Measurements from ENCODE around the gene PPIF.
"Not testable (repeated sequence)": the region's sequence is repeated elsewhere in the genome, so short reads cannot be mapped to it uniquely, and the experiment has no call there.

PPIF gene

GRCh38 chr10:79336739-79337138 lies 10.5 kb upstream of the PPIF start:
- no peak overlapping the region for H3K27ac ChIP-seq (ENCODE audit: low read depth, low read length)
- no peak overlapping the region for H3K4me2 ChIP-seq (ENCODE audit: low read length)
- TF ChIP-seq CTCF (IDR thresholded peaks at IDR 0.05; ENCODE audit: low read depth, low read length, poor library complexity, severe bottlenecking): no peak
- H3K27me3 ChIP-seq (ENCODE audit: control insufficient read depth, low read length): peaks cover 7% of the 10 kb centered on the region
- no peaks in the 10 kb centered on the region for H3F3A ChIP-seq (ENCODE audit: control insufficient read depth, insufficient read depth)
- H3K9me2 ChIP-seq (replicated peaks; ENCODE audit: control insufficient read depth, low read length): no peaks in the 10 kb centered on the region
- H3K4me1 ChIP-seq (ENCODE audit: control insufficient read depth, low read length): 0 out of 2 replicates have a peak, but pooled peaks cover 2% of the 10 kb centered on the region
- no peaks in the 10 kb centered on the region for H3K79me2 ChIP-seq (ENCODE audit: control insufficient read depth, low read length)
- H3K4me3 ChIP-seq (ENCODE audit: low read length): no peak overlapping the region
- no peaks in the 10 kb centered on the region for H3K9me3 ChIP-seq (ENCODE audit: control insufficient read depth, insufficient read depth, low read length)
- H3K36me3 ChIP-seq (ENCODE audit: control insufficient read depth, low read length): no peaks in the 10 kb centered on the region
- H4K20me1 ChIP-seq (ENCODE audit: control insufficient read depth, insufficient read depth, low read depth, low read length): no peaks in the 10 kb centered on the region

- not testable (repeated sequence) for H3K27ac ChIP-seq (ENCODE audit: low read depth, low read length); H3K4me3 ChIP-seq (ENCODE audit: low read length); H3K4me2 ChIP-seq (ENCODE audit: low read length); H3K4me1 ChIP-seq (ENCODE audit: control insufficient read depth, low read length); H3K27me3 ChIP-seq (ENCODE audit: control insufficient read depth, low read length); H3K79me2 ChIP-seq (ENCODE audit: control insufficient read depth, low read length); H3K36me3 ChIP-seq (ENCODE audit: control insufficient read depth, low read length); H3K9me3 ChIP-seq (ENCODE audit: control insufficient read depth, insufficient read depth, low read length); H3F3A ChIP-seq (ENCODE audit: control insufficient read depth, insufficient read depth); H4K20me1 ChIP-seq (ENCODE audit: control insufficient read depth, insufficient read depth, low read depth, low read length); H3K9me2 ChIP-seq (replicated peaks; ENCODE audit: control insufficient read depth, low read length)
These were observed 9.3 kb upstream of the PPIF start for GRCh38 chr10:79337783-79338469.

- Histone ChIP-seq H3K4me2 (ENCODE audit: low read length) (no peak overlapping the region), H3F3A (ENCODE audit: control insufficient read depth, insufficient read depth) (no peaks in the 10 kb centered on the region), H3K4me1 (ENCODE audit: control insufficient read depth, low read length) (no peaks in the 10 kb centered on the region), H3K9me2 (replicated peaks; ENCODE audit: control insufficient read depth, low read length) (no peaks in the 10 kb centered on the region), H4K20me1 (ENCODE audit: control insufficient read depth, insufficient read depth, low read depth, low read length) (no peaks in the 10 kb centered on the region), H3K27ac (ENCODE audit: low read depth, low read length) (no peak overlapping the region), H3K36me3 (ENCODE audit: control insufficient read depth, low read length) (no peaks in the 10 kb centered on the region), H3K4me3 (ENCODE audit: low read length) (no peak overlapping the region), H3K79me2 (ENCODE audit: control insufficient read depth, low read length) (no peaks in the 10 kb centered on the region), H3K27me3 (ENCODE audit: control insufficient read depth, low read length) (peaks cover 4% of the 10 kb centered on the region), H3K9me3 (ENCODE audit: control insufficient read depth, insufficient read depth, low read length) (no peaks in the 10 kb centered on the region)
- TF ChIP-seq EZH2phosphoT487 (IDR thresholded peaks at IDR 0.05; ENCODE audit: borderline replicate concordance, low read length) (no peak), CTCF (IDR thresholded peaks at IDR 0.05; ENCODE audit: low read depth, low read length, poor library complexity, severe bottlenecking) (no peak)
These were observed 8.0 kb upstream of the PPIF start for GRCh38 chr10:79339266-79339665.

GRCh38 chr10:79340646-79341244 lies 6.5 kb upstream of the PPIF start:
- no peak for TF ChIP-seq EZH2phosphoT487 (IDR thresholded peaks at IDR 0.05; ENCODE audit: borderline replicate concordance, low read length)
- TF ChIP-seq CTCF (IDR thresholded peaks at IDR 0.05; ENCODE audit: low read depth, low read length, poor library complexity, severe bottlenecking): no peak
- H3K27me3 ChIP-seq (ENCODE audit: control insufficient read depth, low read length): no peaks in the 10 kb centered on the region
- H3K4me2 ChIP-seq (ENCODE audit: low read length): no peak overlapping the region
- no peaks in the 10 kb centered on the region for H4K20me1 ChIP-seq (ENCODE audit: control insufficient read depth, insufficient read depth, low read depth, low read length)
- H3K9me2 ChIP-seq (replicated peaks; ENCODE audit: control insufficient read depth, low read length): no peaks in the 10 kb centered on the region
- H3F3A ChIP-seq (ENCODE audit: control insufficient read depth, insufficient read depth): no peaks in the 10 kb centered on the region
- no peak overlapping the region for H3K27ac ChIP-seq (ENCODE audit: low read depth, low read length)
- H3K79me2 ChIP-seq (ENCODE audit: control insufficient read depth, low read length): no peaks in the 10 kb centered on the region
- H3K4me1 ChIP-seq (ENCODE audit: control insufficient read depth, low read length): no peaks in the 10 kb centered on the region
- no peak overlapping the region for H3K4me3 ChIP-seq (ENCODE audit: low read length)
- no peaks in the 10 kb centered on the region for H3K36me3 ChIP-seq (ENCODE audit: control insufficient read depth, low read length)
- H3K9me3 ChIP-seq (ENCODE audit: control insufficient read depth, insufficient read depth, low read length): no peaks in the 10 kb centered on the region
